HepG2 (cell line): Measurements from ENCODE around the gene TBXA2R. TPM values are rescaled to one million over a fixed set of nuclear protein-coding genes. Genes with fewer than 3 reads are reported as not detected.

ENCODE experiments used
- ATAC-seq: fragments of 200-7000 bp; cut with Tn5 transposase; 3 replicates; pipeline ENCODE4 v1.9.1; 2020; ENCODE audit warnings: mild to moderate bottlenecking, moderate library complexity
- BruUV-seq: library from RNA; stranded (reverse); fragments of 400-500 nt; replicated peaks from 2 replicates; lab custom pipeline; 2021; lab: Mats Ljungman, UMichigan
- CTCF ChIA-PET: fragments of 300-600 bp; formaldehyde crosslinking; extraction: SDS; loops from one replicate; lab custom pipeline; 2021; ENCODE audit warnings: low total read pairs, inconsistent platforms, low intra/inter-chr PET ratio; lab: Yijun Ruan, JAX
- POLR2A ChIA-PET: fragments of 350-600 bp; sonication (Branson Sonifier 250); formaldehyde crosslinking; loops from one replicate; lab custom pipeline; 2020; ENCODE audit warnings: antibody characterized with exemption, inconsistent platforms; lab: Yijun Ruan, JAX
- DNase-seq: peaks from one replicate; pipeline ENCODE4 v3.0.0-alpha.2; 2015; ENCODE audit warnings: low spot score
- FAIRE-seq: peaks from 3 replicates; lab custom pipeline; 2011; peaks lifted over from hg19 to GRCh38; lab: Jason Lieb, UNC
- H2AFZ ChIP-seq: one replicate; pipeline ENCODE4 v1.6.1; 2011; ENCODE audit warnings: low read length, inconsistent platforms
- H3K27ac ChIP-seq: fragments of 300-600 bp; 3 replicates; pipeline ENCODE4 v1.8.0; 2011; ENCODE audit warnings: mixed run types, mild to moderate bottlenecking, mixed read lengths, low read length, inconsistent platforms; ENCODE audit not compliant: insufficient read depth; ENCODE audit errors: extremely low read length
- H3K27me3 ChIP-seq, 2 experiments: fragments of 200-600 bp in 1 of 2; 2 replicates in 1 of 2; 3 replicates in 1 of 2; pipeline versions ENCODE4 v1.6.0 to v1.8.0; 2011; ENCODE audit warnings: low read length in 2 of 2, mild to moderate bottlenecking in 2 of 2, moderate library complexity in 2 of 2, inconsistent platforms in 1 of 2; ENCODE audit not compliant: insufficient read depth in 2 of 2, control insufficient read depth in 1 of 2
- H3K36me3 ChIP-seq, 2 experiments: fragments of 200-600 bp in 1 of 2; replicated peaks in 1 of 2; 2 replicates in 1 of 2; 3 replicates in 1 of 2; pipeline versions ENCODE4 v1.5.1 to v1.8.0; 2011; ENCODE audit warnings: low read length in 2 of 2, inconsistent platforms in 1 of 2; ENCODE audit not compliant: insufficient read depth in 2 of 2, control insufficient read depth in 1 of 2
- H3K4me1 ChIP-seq: 2 replicates; pipeline ENCODE4 v1.5.1; 2012; ENCODE audit warnings: low read length, inconsistent platforms; ENCODE audit not compliant: insufficient read depth
- H3K4me2 ChIP-seq: 2 replicates; pipeline ENCODE4 v1.6.0; 2011; ENCODE audit warnings: low read depth, low read length, inconsistent platforms
- H3K4me3 ChIP-seq, 3 experiments: fragments of 200-600 bp in 1 of 3; sonication (generic), shearing (Covaris generic) in 1 of 3; replicated peaks in 1 of 3; 2 replicates each; pipeline ENCODE4 v1.5.1; 2011 to 2016; ENCODE audit warnings: low read length in 3 of 3, inconsistent platforms in 2 of 3, low read depth in 2 of 3, mild to moderate bottlenecking in 2 of 3, control low read depth in 1 of 3, mixed read lengths in 1 of 3; ENCODE audit not compliant: insufficient read depth in 1 of 3
- H3K79me2 ChIP-seq: one replicate; pipeline ENCODE4 v1.6.1; 2011; ENCODE audit warnings: low read length, inconsistent platforms; ENCODE audit not compliant: insufficient read depth
- H3K9ac ChIP-seq: 2 replicates; pipeline ENCODE4 v1.6.0; 2011; ENCODE audit warnings: mild to moderate bottlenecking, low read depth, low read length, inconsistent platforms; ENCODE audit not compliant: insufficient read depth
- H3K9me3 ChIP-seq: 2 replicates; pipeline ENCODE4 v1.5.1; 2012; ENCODE audit warnings: mild to moderate bottlenecking, low read length
- H4K20me1 ChIP-seq: 2 replicates; pipeline ENCODE4 v1.6.0; 2011; ENCODE audit warnings: inconsistent platforms, mild to moderate bottlenecking, low read length, moderate library complexity; ENCODE audit not compliant: insufficient read depth
- ADNP ChIP-seq: sonication (generic); formaldehyde crosslinking; IDR thresholded peaks from 2 replicates; pipeline ENCODE4 v1.4.0; 2020; ENCODE audit warnings: missing genetic modification reagents
- HNRNPL ChIP-seq: fragments of 200-400 bp; formaldehyde crosslinking; IDR thresholded peaks from 2 replicates; pipeline ENCODE4 v1.6.1; 2017; ENCODE audit warnings: mild to moderate bottlenecking, low read depth, low read length
- STAG1 ChIP-seq: sonication (generic); formaldehyde crosslinking; IDR thresholded peaks from 2 replicates; pipeline ENCODE4 v1.4.0; 2020; ENCODE audit warnings: missing genetic modification reagents
- ZMYM3 ChIP-seq: sonication (generic); formaldehyde crosslinking; IDR thresholded peaks from 2 replicates; pipeline ENCODE4 v1.5.1; 2020; ENCODE audit warnings: mild to moderate bottlenecking, missing genetic modification reagents
- ZNF235 ChIP-seq: sonication (generic); formaldehyde crosslinking; IDR thresholded peaks from 2 replicates; pipeline ENCODE4 v1.8.1; 2023; ENCODE audit warnings: mild to moderate bottlenecking, missing genetic modification reagents, borderline replicate concordance
- WGBS: methylation state at CpG from one replicate; pipeline ENCODE4 v1.1.6; 2017; ENCODE audit warnings: low lambda C conversion rate; 5-methylcytosine and 5-hydroxymethylcytosine counted together
- in situ Hi-C: cut with HindIII; loops from 2 replicates; pipeline ENCODE4 v1.10.0; 2017; ENCODE audit warnings: low pct_unique_long_range_greater_than_20kb; ENCODE audit not compliant: extremely low pct_ligation_motif_present
- intact Hi-C: fragments of 100-400 bp; cut with micrococcal nuclease; formaldehyde crosslinking; loops from one replicate; pipeline ENCODE4 v1.10.0; 2022; ENCODE audit not compliant: unreplicated experiment
- polyA plus RNA-seq, 8 experiments: library from polyadenylated mRNA; depleted of rRNA in 3 of 8; stranded (reverse) in 7 of 8; unstranded in 1 of 8; fragments of >200 nt; fragmentation: Illumina TruSeq in 4 of 8; extraction: Trizol in 4 of 8; gene quantifications; 2 replicates each; pipeline versions ENCODE4 v1.2.1 to v1.2.3, GENCODE V29; 2011 to 2016; ENCODE audit warnings: low read depth in 4 of 8, missing spikeins in 1 of 8, mixed read lengths in 1 of 8; ENCODE audit not compliant: insufficient read depth in 1 of 8
- total RNA-seq, 5 experiments: library from RNA; depleted of rRNA; stranded (reverse); fragments of >200 nt; fragmentation: Illumina TruSeq; extraction: Trizol; gene quantifications; 2 replicates each; pipeline ENCODE4 v1.2.3, GENCODE V29; 2016; ENCODE audit warnings: low read depth in 1 of 5
- TF ChIP-seq, protein P1 (sequence below): sonication (generic); formaldehyde crosslinking; IDR thresholded peaks from 2 replicates; pipeline ENCODE4 v1.4.0; 2020; ENCODE audit warnings: mild to moderate bottlenecking, missing genetic modification reagents
- TF ChIP-seq, protein P2 (sequence below): sonication (generic); formaldehyde crosslinking; IDR thresholded peaks from 2 replicates; pipeline ENCODE4 v1.8.0; 2022; ENCODE audit warnings: missing genetic modification reagents, low read depth, mild to moderate bottlenecking, borderline replicate concordance
- TF ChIP-seq, protein P3 (sequence below): sonication (generic); formaldehyde crosslinking; IDR thresholded peaks from 2 replicates; pipeline ENCODE4 v1.5.0; 2020; ENCODE audit warnings: missing genetic modification reagents, mild to moderate bottlenecking, borderline replicate concordance
- TF ChIP-seq, protein P4 (sequence below): sonication (generic); formaldehyde crosslinking; conservative IDR thresholded peaks from 2 replicates; pipeline ENCODE4 v1.4.0; 2020; ENCODE audit warnings: missing genetic modification reagents
- TF ChIP-seq, protein P5 (sequence below): sonication (generic); formaldehyde crosslinking; IDR thresholded peaks from 2 replicates; pipeline ENCODE4 v1.5.0; 2020; ENCODE audit warnings: mild to moderate bottlenecking, missing genetic modification reagents, moderate library complexity

Gene TBXA2R
- total and polyA plus RNA-seq, 2 of the 13 experiments (the other 11 are each of a cell fraction or from before 2014, with no cell fraction given) = 0.09 TPM; not detected in 1

DNA sequence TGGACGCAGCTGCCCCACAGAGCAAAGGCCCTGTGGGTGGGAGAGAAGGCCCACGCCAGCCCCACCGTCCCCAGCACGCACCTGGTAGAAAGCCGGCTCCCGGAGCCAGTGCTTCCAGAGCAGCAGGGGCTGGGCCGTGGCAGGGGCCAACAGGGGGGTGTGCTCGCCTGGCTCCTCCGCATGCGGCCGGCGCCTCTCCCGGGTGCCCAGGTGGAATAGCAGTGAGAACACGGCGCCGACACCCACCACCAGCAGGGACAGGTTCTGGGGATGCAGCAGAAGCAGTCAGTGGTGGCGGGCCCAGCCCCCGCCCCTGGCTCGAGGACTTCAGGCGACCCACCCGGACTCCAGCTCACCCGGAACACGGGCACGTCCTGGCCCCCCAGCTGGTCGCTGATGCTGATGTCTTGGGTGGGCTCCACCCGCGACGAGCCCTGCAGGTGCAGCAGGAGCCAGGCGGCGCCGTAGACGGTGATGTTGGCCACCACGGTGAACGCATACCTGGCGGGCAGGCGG lies 58.9 kb downstream of the TBXA2R start (continued):
- TF ChIP-seq, protein P1, sequence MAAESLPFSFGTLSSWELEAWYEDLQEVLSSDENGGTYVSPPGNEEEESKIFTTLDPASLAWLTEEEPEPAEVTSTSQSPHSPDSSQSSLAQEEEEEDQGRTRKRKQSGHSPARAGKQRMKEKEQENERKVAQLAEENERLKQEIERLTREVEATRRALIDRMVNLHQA = no peak
- TF ChIP-seq, protein P2, sequence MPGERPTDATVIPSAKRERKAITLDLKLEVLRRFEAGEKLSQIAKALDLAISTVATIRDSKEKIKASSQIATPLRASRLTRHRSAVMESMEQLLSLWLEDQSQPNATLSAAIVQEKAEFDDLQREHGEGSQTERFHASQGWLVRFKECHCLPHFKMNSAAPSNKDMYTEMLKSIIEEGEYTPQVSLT (CRISPR knock-in tag) = no peak
- no peak for TF ChIP-seq ZNF235 (CRISPR knock-in tag)
- TF ChIP-seq, protein P3, sequence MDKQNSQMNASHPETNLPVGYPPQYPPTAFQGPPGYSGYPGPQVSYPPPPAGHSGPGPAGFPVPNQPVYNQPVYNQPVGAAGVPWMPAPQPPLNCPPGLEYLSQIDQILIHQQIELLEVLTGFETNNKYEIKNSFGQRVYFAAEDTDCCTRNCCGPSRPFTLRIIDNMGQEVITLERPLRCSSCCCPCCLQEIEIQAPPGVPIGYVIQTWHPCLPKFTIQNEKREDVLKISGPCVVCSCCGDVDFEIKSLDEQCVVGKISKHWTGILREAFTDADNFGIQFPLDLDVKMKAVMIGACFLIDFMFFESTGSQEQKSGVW (CRISPR knock-in tag) = no peak
- TF ChIP-seq, all 625 proteins: peak for 0

DNA sequence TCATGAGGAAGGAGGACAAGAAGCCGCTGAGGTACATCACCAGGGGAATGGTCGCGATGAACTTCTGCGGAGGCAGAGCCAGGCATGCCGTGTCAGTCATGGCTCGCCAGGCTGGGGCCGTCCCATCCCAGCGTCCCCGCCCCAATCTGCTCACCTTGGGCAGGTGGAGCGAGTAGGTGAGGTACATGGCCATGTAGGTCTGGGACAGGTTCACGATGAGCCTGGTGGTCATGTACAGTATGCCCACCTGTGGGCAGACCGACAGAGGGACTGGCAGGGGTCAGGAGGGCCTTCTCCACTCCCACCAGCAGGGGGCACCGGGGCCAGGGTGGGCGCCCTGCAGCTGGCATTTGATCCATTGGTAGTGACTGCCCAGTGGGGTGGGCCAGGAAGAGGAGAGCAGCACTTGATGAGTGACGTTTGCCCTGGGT lies 59.4 kb downstream of the TBXA2R start:
- BruUV-seq = no TSS peak
- POLR2A ChIA-PET = no interaction called here
- Histone ChIP-seq H3K9me3 (no peaks in the 10 kb centered on the region), H3K4me2 (no peak overlapping the region), H3K79me2 (no peaks in the 10 kb centered on the region), H3K4me1 (no peaks in the 10 kb centered on the region), H3K9ac (no peak overlapping the region), H3K36me3 (peaks cover 3 to 10% of the 10 kb centered on the region in 2 experiments; a peak in 3 of 5 replicates), H4K20me1 (no peaks in the 10 kb centered on the region), H3K27ac (no peak overlapping the region), H3K27me3 (no peaks in the 10 kb centered on the region), H2AFZ (no peak overlapping the region), H3K4me3 (no peak overlapping the region)
- CTCF ChIA-PET = interaction anchor here (1.5 kb wide), 1 partner anchor 28 kb away, joined by 3 read pairs; no protein-coding TSS in a partner anchor
- in situ Hi-C loops = no loop called here
- ATAC-seq = no peak
- no peak for FAIRE-seq
- DNase-seq = no peak
- WGBS = 100% methylated on average over 6 of the region's 15 CpGs
- TF ChIP-seq STAG1 (CRISPR knock-in tag) (peak; percentile 21; the same call in 1 of the 2 replicates), HNRNPL (peak; percentile 75; the same call in 1 of the 2 replicates), ZMYM3 (CRISPR knock-in tag) (peak; percentile 94), ADNP (CRISPR knock-in tag) (peak; percentile 72; the same call in 1 of the 2 replicates)
- TF ChIP-seq, protein P4, sequence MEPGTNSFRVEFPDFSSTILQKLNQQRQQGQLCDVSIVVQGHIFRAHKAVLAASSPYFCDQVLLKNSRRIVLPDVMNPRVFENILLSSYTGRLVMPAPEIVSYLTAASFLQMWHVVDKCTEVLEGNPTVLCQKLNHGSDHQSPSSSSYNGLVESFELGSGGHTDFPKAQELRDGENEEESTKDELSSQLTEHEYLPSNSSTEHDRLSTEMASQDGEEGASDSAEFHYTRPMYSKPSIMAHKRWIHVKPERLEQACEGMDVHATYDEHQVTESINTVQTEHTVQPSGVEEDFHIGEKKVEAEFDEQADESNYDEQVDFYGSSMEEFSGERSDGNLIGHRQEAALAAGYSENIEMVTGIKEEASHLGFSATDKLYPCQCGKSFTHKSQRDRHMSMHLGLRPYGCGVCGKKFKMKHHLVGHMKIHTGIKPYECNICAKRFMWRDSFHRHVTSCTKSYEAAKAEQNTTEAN = no peak
- TF ChIP-seq, protein P5, sequence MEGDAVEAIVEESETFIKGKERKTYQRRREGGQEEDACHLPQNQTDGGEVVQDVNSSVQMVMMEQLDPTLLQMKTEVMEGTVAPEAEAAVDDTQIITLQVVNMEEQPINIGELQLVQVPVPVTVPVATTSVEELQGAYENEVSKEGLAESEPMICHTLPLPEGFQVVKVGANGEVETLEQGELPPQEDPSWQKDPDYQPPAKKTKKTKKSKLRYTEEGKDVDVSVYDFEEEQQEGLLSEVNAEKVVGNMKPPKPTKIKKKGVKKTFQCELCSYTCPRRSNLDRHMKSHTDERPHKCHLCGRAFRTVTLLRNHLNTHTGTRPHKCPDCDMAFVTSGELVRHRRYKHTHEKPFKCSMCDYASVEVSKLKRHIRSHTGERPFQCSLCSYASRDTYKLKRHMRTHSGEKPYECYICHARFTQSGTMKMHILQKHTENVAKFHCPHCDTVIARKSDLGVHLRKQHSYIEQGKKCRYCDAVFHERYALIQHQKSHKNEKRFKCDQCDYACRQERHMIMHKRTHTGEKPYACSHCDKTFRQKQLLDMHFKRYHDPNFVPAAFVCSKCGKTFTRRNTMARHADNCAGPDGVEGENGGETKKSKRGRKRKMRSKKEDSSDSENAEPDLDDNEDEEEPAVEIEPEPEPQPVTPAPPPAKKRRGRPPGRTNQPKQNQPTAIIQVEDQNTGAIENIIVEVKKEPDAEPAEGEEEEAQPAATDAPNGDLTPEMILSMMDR (CRISPR knock-in tag) = peak; percentile 64
- intact Hi-C loops = no loop called here
